Breast epithelium (tissue), 4 donors: ENCODE data around the gene MRPS16. TPM values are rescaled to one million over a fixed set of nuclear protein-coding genes. Genes with fewer than 3 reads are reported as not detected.

Source experiments
- DNase-seq, 2 donors: peaks; one replicate each; pipeline ENCODE4 v3.0.0-alpha.2; 2019; ENCODE audit warnings: low spot score in 2 of 2
- H3K27ac ChIP-seq, 2 donors: fragments of 200-600 bp; sonication (generic) in 1 of 2; one replicate each; pipeline ENCODE4 v1.5.1; 2016 to 2019; ENCODE audit warnings: mild to moderate bottlenecking in 1 of 2
- H3K27me3 ChIP-seq, 2 donors: fragments of 200-600 bp; sonication (generic) in 1 of 2; one replicate each; pipeline versions ENCODE4 v1.5.1 to v1.6.0; 2017 to 2019; ENCODE audit warnings: control low read depth in 1 of 2, mild to moderate bottlenecking in 1 of 2
- H3K36me3 ChIP-seq: fragments of 200-600 bp; one replicate; pipeline ENCODE4 v1.5.1; 2019
- H3K4me1 ChIP-seq, 2 donors: fragments of 200-600 bp; sonication (generic); one replicate each; pipeline ENCODE4 v1.5.1; 2016 to 2019; ENCODE audit warnings: control low read depth in 1 of 2
- H3K4me3 ChIP-seq, 3 donors: fragments of 200-600 bp; sonication (generic); 1 replicate in 2 of 3; 2 replicates in 1 of 3; pipeline ENCODE4 v1.5.1; 2016 to 2019; ENCODE audit warnings: mild to moderate bottlenecking in 3 of 3, moderate library complexity in 2 of 3
- H3K9me3 ChIP-seq, 2 donors: fragments of 200-600 bp; sonication (generic) in 1 of 2; one replicate each; pipeline ENCODE4 v1.5.1; 2016 to 2019; ENCODE audit warnings: control low read depth in 1 of 2
- CTCF ChIP-seq, 3 donors: fragments of 450-650 bp; IDR thresholded peaks; one replicate each; pipeline ENCODE4 v1.5.1; 2016 to 2017; ENCODE audit warnings: antibody characterized with exemption in 3 of 3, mild to moderate bottlenecking in 3 of 3, moderate library complexity in 3 of 3
- POLR2A ChIP-seq: fragments of 450-650 bp; IDR thresholded peaks from one replicate; pipeline ENCODE4 v1.6.1; 2016; ENCODE audit warnings: antibody characterized with exemption, mild to moderate bottlenecking, moderate library complexity
- POLR2AphosphoS5 ChIP-seq, 3 donors: sonication (generic); formaldehyde crosslinking; IDR thresholded peaks; one replicate each; pipeline ENCODE4 v1.6.1; 2017; ENCODE audit warnings: antibody characterized with exemption in 3 of 3
- intact Hi-C: fragments of 100-400 bp; cut with DNase I; formaldehyde crosslinking; loops from one replicate; pipeline ENCODE4 v1.15.1; 2023; ENCODE audit warnings: low total_unique reads
- total RNA-seq, 3 donors: library from RNA; depleted of rRNA; stranded (reverse); fragments of >200 nt; gene quantifications; one replicate each; pipeline ENCODE4 v1.1.0, GENCODE V29; 2016

MRPS16 gene
- total RNA-seq, 3 donors from 2014 or later = 33.3 to 40.6 (median 40.4) TPM

- intact Hi-C loops = no loop called here
- no peak overlapping the region for H3K27ac ChIP-seq
Measured at GRCh38 chr10:73239908-73240307, 12.5 kb downstream of the MRPS16 start.

GRCh38 chr10:73238990-73239566, 13.4 kb downstream of the MRPS16 start:
- Histone ChIP-seq H3K27me3 (no peaks in the 10 kb centered on the region), H3K27ac (no peak overlapping the region), H3K4me1 (no peaks in the 10 kb centered on the region), H3K9me3 (no peaks in the 10 kb centered on the region), H3K36me3 (no peaks in the 10 kb centered on the region), H3K4me3 (no peak overlapping the region)
- DNase-seq = no peak
- TF ChIP-seq POLR2A (no peak), POLR2AphosphoS5 (IDR thresholded peaks at IDR 0.05) (no peak)
- intact Hi-C loops = no loop called here

More at GRCh38 chr10:73239908-73240307, 12.5 kb downstream of the MRPS16 start:
- Histone ChIP-seq H3K36me3 (no peaks in the 10 kb centered on the region), H3K4me3 (no peak overlapping the region), H3K27me3 (no peaks in the 10 kb centered on the region), H3K4me1 (no peaks in the 10 kb centered on the region), H3K9me3 (no peaks in the 10 kb centered on the region)
- no peak for DNase-seq
- TF ChIP-seq POLR2AphosphoS5 (IDR thresholded peaks at IDR 0.05) (no peak), CTCF (IDR thresholded peaks at IDR 0.05) (no peak), POLR2A (no peak)

- H3K4me1 ChIP-seq = no peaks in the 10 kb centered on the region
- DNase-seq = no peak
- intact Hi-C loops = no loop called here
- H3K36me3 ChIP-seq = no peaks in the 10 kb centered on the region
- no peaks in the 10 kb centered on the region for H3K27me3 ChIP-seq
- TF ChIP-seq POLR2A (no peak), CTCF (IDR thresholded peaks at IDR 0.05) (no peak), POLR2AphosphoS5 (IDR thresholded peaks at IDR 0.05) (no peak)
- no peaks in the 10 kb centered on the region for H3K9me3 ChIP-seq
- H3K4me3 ChIP-seq = no peak overlapping the region
- H3K27ac ChIP-seq = no peak overlapping the region
Measured at GRCh38 chr10:73234695-73235094, 17.7 kb downstream of the MRPS16 start.

GRCh38 chr10:73233883-73234282, 18.6 kb downstream of the MRPS16 start:
- Histone ChIP-seq H3K4me1 (no peaks in the 10 kb centered on the region), H3K27me3 (no peaks in the 10 kb centered on the region), H3K27ac (no peak overlapping the region), H3K4me3 (no peak overlapping the region), H3K36me3 (no peaks in the 10 kb centered on the region), H3K9me3 (no peaks in the 10 kb centered on the region)
- no peak for DNase-seq
- no peak for TF ChIP-seq POLR2AphosphoS5 (IDR thresholded peaks at IDR 0.05)
- no peak for TF ChIP-seq CTCF (IDR thresholded peaks at IDR 0.05)
- TF ChIP-seq POLR2A = no peak
- intact Hi-C loops = no loop called here

- no peaks in the 10 kb centered on the region for H3K9me3 ChIP-seq
- DNase-seq = no peak
- no peaks in the 10 kb centered on the region for H3K4me1 ChIP-seq
- H3K27me3 ChIP-seq = no peaks in the 10 kb centered on the region
- TF ChIP-seq POLR2AphosphoS5 (IDR thresholded peaks at IDR 0.05) = no peak
- TF ChIP-seq POLR2A = no peak
- TF ChIP-seq CTCF (IDR thresholded peaks at IDR 0.05) = no peak
- H3K27ac ChIP-seq = no peak overlapping the region
- H3K4me3 ChIP-seq = no peak overlapping the region
- intact Hi-C loops = no loop called here
- H3K36me3 ChIP-seq = no peaks in the 10 kb centered on the region
Measured at GRCh38 chr10:73232887-73233286, 19.6 kb downstream of the MRPS16 start.
